ENCODE measurements around the gene CAST. TPM values are rescaled to one million over a fixed set of nuclear protein-coding genes. Genes with fewer than 3 reads are reported as not detected.

CAST gene
- total and polyA plus RNA-seq, 3 donors from 2014 or later = 195 to 260 (median 241) TPM

DNA sequence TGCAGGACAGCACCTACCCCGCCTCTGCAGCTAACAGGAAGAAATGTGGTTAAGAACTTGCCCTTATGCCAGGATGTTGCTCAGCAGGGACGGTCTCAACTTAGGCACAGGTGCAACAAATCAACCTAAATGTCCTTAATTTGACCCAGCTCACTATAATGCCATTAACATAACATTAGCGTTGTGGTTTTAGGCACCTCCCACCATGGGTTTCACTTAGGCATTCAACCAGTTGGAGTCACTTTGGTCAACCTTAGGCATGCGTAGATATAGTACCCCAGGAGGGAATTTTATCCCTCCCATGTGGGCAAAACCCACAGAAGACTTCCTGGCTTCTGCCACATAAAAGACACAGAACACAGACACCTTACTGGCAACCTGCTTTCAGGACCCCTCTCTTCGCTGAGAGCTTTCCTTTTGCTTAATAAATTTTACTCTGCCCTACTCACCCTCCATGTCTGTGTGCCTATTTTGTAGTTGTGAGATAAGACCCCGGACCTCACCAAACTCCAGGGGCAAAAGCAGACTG lies 154.3 kb downstream of the CAST start:
- TF ChIP-seq, protein P1, sequence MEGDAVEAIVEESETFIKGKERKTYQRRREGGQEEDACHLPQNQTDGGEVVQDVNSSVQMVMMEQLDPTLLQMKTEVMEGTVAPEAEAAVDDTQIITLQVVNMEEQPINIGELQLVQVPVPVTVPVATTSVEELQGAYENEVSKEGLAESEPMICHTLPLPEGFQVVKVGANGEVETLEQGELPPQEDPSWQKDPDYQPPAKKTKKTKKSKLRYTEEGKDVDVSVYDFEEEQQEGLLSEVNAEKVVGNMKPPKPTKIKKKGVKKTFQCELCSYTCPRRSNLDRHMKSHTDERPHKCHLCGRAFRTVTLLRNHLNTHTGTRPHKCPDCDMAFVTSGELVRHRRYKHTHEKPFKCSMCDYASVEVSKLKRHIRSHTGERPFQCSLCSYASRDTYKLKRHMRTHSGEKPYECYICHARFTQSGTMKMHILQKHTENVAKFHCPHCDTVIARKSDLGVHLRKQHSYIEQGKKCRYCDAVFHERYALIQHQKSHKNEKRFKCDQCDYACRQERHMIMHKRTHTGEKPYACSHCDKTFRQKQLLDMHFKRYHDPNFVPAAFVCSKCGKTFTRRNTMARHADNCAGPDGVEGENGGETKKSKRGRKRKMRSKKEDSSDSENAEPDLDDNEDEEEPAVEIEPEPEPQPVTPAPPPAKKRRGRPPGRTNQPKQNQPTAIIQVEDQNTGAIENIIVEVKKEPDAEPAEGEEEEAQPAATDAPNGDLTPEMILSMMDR (IDR thresholded peaks at IDR 0.05) = no peak
- TF ChIP-seq POLR2A (IDR thresholded peaks at IDR 0.05) = no peak
- no peaks in the 10 kb centered on the region for H3K27me3 ChIP-seq
- H3K4me3 ChIP-seq = no peak overlapping the region
- H3K4me1 ChIP-seq = no peaks in the 10 kb centered on the region
- H3K9me3 ChIP-seq = no peaks in the 10 kb centered on the region
- DNase-seq = no peak
- intact Hi-C loops (cut with DNase I; ENCODE audit: low total_unique reads) = no loop called here
- WGBS, 2 donors = 77 to 88% methylated on average over 6 of the region's 6 CpGs
- H3K27ac ChIP-seq = no peak overlapping the region
- no peaks in the 10 kb centered on the region for H3K36me3 ChIP-seq (ENCODE audit: low read depth, missing control alignments)

DNA sequence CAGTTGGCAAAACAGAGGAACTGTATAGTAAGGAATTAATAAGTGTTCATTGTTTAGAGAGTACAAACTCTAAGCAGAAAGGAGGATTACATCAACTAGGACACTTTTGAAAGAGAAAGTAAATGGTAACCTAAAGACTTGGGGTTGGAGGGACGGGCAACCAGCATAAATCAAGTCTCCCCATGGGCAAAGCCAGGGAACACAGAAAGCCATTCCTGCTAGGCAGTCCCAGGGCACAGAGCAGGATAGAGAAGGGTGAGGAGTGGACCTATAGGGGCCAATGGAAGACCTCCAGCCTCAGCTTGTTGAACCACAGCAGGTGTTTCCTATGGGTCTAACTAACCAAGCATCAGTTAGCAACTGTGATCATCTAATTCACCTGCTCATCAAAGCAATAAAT lies 154.8 kb downstream of the CAST start:
- DNase-seq = no peak
- no peak overlapping the region for H3K27ac ChIP-seq
- H3K4me1 ChIP-seq = no peaks in the 10 kb centered on the region
- H3K4me3 ChIP-seq = no peak overlapping the region
- intact Hi-C loops (cut with DNase I; ENCODE audit: low total_unique reads) = no loop called here
- whole genome bisulfite sequencing, 2 donors = 89 to 95% methylated on average over 1 of the region's 1 CpG
- no peak for TF ChIP-seq POLR2A (IDR thresholded peaks at IDR 0.05)
- TF ChIP-seq, protein P1 (IDR thresholded peaks at IDR 0.05) = no peak
- H3K27me3 ChIP-seq = no peaks in the 10 kb centered on the region
- no peaks in the 10 kb centered on the region for H3K36me3 ChIP-seq (ENCODE audit: low read depth, missing control alignments)
- H3K9me3 ChIP-seq = no peaks in the 10 kb centered on the region

DNA sequence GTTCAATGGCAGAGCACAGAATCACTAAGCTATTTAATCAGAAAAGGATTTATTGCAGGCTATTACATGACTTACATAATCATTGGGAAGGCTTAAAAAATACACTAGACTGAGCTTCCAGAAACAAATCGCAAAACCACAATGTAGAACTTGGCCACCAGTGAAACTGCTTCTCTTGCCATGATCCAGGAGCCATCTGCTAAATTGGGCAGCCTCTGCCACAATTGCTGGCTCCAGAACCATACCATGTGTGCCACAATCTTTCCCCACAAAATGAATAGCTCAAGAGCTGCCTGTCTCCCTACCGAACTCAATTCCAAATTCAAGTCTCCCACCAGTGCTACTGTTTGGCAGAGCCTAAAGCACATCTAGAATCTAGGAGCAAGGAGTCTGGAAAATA lies 155.3 kb downstream of the CAST start:
- TF ChIP-seq, protein P1 (IDR thresholded peaks at IDR 0.05) = no peak
- TF ChIP-seq POLR2A (IDR thresholded peaks at IDR 0.05) = no peak
- DNase-seq = no peak
- Histone ChIP-seq H3K27me3 (no peaks in the 10 kb centered on the region), H3K9me3 (no peaks in the 10 kb centered on the region), H3K4me3 (no peak overlapping the region), H3K27ac (no peak overlapping the region), H3K36me3 (ENCODE audit: low read depth, missing control alignments) (no peaks in the 10 kb centered on the region), H3K4me1 (no peaks in the 10 kb centered on the region)
- intact Hi-C loops (cut with DNase I; ENCODE audit: low total_unique reads) = no loop called here
- 62 to 68% methylated on average over 2 of the region's 2 CpGs for WGBS, 2 donors

- Histone ChIP-seq H3K4me1 (no peaks in the 10 kb centered on the region), H3K9me3 (no peaks in the 10 kb centered on the region), H3K27me3 (no peaks in the 10 kb centered on the region), H3K27ac (no peak overlapping the region), H3K36me3 (ENCODE audit: low read depth, missing control alignments) (no peaks in the 10 kb centered on the region), H3K4me3 (no peak overlapping the region)
- intact Hi-C loops (cut with DNase I; ENCODE audit: low total_unique reads) = no loop called here
- no peak for DNase-seq
- 86 to 88% methylated on average over 8 of the region's 8 CpGs for WGBS, 2 donors
- no peak for TF ChIP-seq POLR2A (IDR thresholded peaks at IDR 0.05)
- TF ChIP-seq, protein P1 (IDR thresholded peaks at IDR 0.05) = no peak
Observed at GRCh38 chr5:96818125-96818788, 156.1 kb downstream of the CAST start.

GRCh38 chr5:96819806-96820205 lies 157.6 kb downstream of the CAST start:
- Histone ChIP-seq H3K36me3 (ENCODE audit: low read depth, missing control alignments) (no peaks in the 10 kb centered on the region), H3K4me1 (no peaks in the 10 kb centered on the region), H3K27me3 (no peaks in the 10 kb centered on the region), H3K27ac (no peak overlapping the region), H3K9me3 (no peaks in the 10 kb centered on the region), H3K4me3 (no peak overlapping the region)
- intact Hi-C loops (cut with DNase I; ENCODE audit: low total_unique reads) = no loop called here
- TF ChIP-seq, protein P1 (IDR thresholded peaks at IDR 0.05) = no peak
- TF ChIP-seq POLR2A (IDR thresholded peaks at IDR 0.05) = no peak
- no peak for DNase-seq
- 93 to 94% methylated on average over 4 of the region's 4 CpGs for WGBS, 2 donors
